KMS-11 (cell line): ENCODE measurements around the gene DTD2.
A peak's percentile ranks its signal among the peaks of the same experiment; 100 is the strongest.
"Not testable (repeated sequence)": the region's sequence is repeated elsewhere in the genome, so short reads cannot be mapped to it uniquely, and the experiment has no call there.

Experiments
- H2AFZ ChIP-seq: fragments of 200-600 bp; sonication (generic); 2 replicates; pipeline ENCODE4 v1.6.1; 2016; ENCODE audit warnings: antibody characterized with exemption, mixed run types, low read depth
- H3K27ac ChIP-seq: fragments of 200-600 bp; sonication (generic); 2 replicates; pipeline ENCODE4 v1.6.1; 2016; ENCODE audit warnings: mild to moderate bottlenecking, mixed run types
- H3K27me3 ChIP-seq: fragments of 200-600 bp; sonication (generic); 2 replicates; pipeline ENCODE4 v1.6.1; 2017; ENCODE audit warnings: mild to moderate bottlenecking, low read depth, mixed run types, moderate library complexity; ENCODE audit not compliant: insufficient read depth
- H3K36me3 ChIP-seq: fragments of 200-600 bp; sonication (generic); 2 replicates; pipeline ENCODE4 v1.6.1; 2017; ENCODE audit warnings: mild to moderate bottlenecking, mixed run types; ENCODE audit not compliant: insufficient read depth
- H3K4me1 ChIP-seq: fragments of 200-600 bp; sonication (generic); 2 replicates; pipeline ENCODE4 v1.6.1; 2016; ENCODE audit warnings: mild to moderate bottlenecking, low read depth, mixed run types; ENCODE audit not compliant: poor library complexity, severe bottlenecking
- H3K4me2 ChIP-seq: fragments of 200-600 bp; sonication (generic); 2 replicates; pipeline ENCODE4 v1.7.0; 2016; ENCODE audit warnings: mild to moderate bottlenecking, mixed run types
- H3K4me3 ChIP-seq: fragments of 200-600 bp; sonication (generic); IDR thresholded peaks from 2 replicates; pipeline ENCODE4 v1.6.1; 2017; ENCODE audit warnings: low read depth, low read length, mixed read lengths; ENCODE audit not compliant: insufficient read depth
- H3K79me2 ChIP-seq: fragments of 200-600 bp; sonication (generic); 2 replicates; pipeline ENCODE4 v1.6.1; 2016; ENCODE audit warnings: low read depth, mixed run types; ENCODE audit not compliant: insufficient read depth
- H3K9ac ChIP-seq: fragments of 200-600 bp; sonication (generic); 2 replicates; pipeline ENCODE4 v1.6.1; 2016; ENCODE audit warnings: mild to moderate bottlenecking, mixed run types
- H4K20me1 ChIP-seq: fragments of 200-600 bp; sonication (generic); 2 replicates; pipeline ENCODE4 v1.6.1; 2016; ENCODE audit warnings: mild to moderate bottlenecking, mixed run types; ENCODE audit not compliant: insufficient read depth
- TF ChIP-seq, protein P1 (sequence below): fragments of 200-600 bp; sonication (generic); conservative IDR thresholded peaks from 2 replicates; pipeline ENCODE4 v1.6.1; 2017; ENCODE audit warnings: low read depth, mild to moderate bottlenecking, antibody characterized with exemption, low read length, moderate library complexity, mixed read lengths

The DTD2 gene

DNA sequence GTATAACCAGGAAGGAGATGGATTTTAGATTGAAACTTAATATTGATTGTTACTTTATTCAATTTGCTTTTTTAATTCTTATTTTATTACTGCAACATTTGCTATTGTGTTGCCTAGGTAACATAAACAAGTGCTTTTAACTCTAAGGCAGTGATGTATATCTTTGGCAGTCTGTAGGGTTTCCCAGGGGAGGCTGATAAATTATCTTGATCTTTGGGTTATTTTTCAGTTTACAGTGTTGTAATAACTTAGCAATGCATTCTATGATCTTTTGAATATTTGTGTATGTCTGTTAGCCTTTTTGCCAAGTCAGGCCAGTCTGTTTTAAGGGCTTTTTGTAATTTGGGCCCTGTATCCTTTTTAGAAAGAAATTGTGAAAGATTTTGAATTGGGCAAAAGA is 7.8 kb upstream of the DTD2 start:
- H3K9ac ChIP-seq = no peak overlapping the region
- no peak overlapping the region for H3K4me3 ChIP-seq
- TF ChIP-seq, protein P1, sequence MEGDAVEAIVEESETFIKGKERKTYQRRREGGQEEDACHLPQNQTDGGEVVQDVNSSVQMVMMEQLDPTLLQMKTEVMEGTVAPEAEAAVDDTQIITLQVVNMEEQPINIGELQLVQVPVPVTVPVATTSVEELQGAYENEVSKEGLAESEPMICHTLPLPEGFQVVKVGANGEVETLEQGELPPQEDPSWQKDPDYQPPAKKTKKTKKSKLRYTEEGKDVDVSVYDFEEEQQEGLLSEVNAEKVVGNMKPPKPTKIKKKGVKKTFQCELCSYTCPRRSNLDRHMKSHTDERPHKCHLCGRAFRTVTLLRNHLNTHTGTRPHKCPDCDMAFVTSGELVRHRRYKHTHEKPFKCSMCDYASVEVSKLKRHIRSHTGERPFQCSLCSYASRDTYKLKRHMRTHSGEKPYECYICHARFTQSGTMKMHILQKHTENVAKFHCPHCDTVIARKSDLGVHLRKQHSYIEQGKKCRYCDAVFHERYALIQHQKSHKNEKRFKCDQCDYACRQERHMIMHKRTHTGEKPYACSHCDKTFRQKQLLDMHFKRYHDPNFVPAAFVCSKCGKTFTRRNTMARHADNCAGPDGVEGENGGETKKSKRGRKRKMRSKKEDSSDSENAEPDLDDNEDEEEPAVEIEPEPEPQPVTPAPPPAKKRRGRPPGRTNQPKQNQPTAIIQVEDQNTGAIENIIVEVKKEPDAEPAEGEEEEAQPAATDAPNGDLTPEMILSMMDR = no peak

DNA sequence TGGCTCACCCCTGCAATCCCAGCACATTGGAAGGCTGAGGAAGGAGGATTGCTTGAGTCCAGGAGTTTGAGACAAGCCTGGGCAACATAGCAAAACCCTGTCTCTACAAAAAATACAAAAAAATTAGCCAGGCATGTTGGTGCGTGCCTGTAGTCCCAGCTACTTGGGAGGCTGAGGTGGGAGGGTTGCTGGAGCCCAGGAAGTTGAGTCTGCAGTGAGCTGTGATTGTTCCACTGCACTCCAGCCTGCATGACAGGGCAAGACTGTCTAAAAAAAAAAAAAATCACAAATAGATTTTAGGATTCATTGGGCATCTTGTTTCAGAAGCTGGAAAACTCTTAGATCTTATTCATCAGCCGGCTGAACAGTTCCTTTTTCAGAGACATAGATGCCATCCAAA is 5.1 kb upstream of the DTD2 start:
- not testable (repeated sequence) for H3K36me3 ChIP-seq, H3K4me2 ChIP-seq, H3K4me3 ChIP-seq, H3K4me1 ChIP-seq, H3K27me3 ChIP-seq, H3K27ac ChIP-seq, H2AFZ ChIP-seq, H4K20me1 ChIP-seq, H3K9ac ChIP-seq, H3K79me2 ChIP-seq

More for the DNA sequence above, 7.8 kb upstream of the DTD2 start:
- Histone ChIP-seq H3K36me3 (no peaks in the 10 kb centered on the region), H2AFZ (no peak overlapping the region), H3K27me3 (no peaks in the 10 kb centered on the region), H4K20me1 (no peaks in the 10 kb centered on the region), H3K27ac (no peak overlapping the region), H3K79me2 (no peaks in the 10 kb centered on the region), H3K4me1 (no peaks in the 10 kb centered on the region), H3K4me2 (no peak overlapping the region)

DNA sequence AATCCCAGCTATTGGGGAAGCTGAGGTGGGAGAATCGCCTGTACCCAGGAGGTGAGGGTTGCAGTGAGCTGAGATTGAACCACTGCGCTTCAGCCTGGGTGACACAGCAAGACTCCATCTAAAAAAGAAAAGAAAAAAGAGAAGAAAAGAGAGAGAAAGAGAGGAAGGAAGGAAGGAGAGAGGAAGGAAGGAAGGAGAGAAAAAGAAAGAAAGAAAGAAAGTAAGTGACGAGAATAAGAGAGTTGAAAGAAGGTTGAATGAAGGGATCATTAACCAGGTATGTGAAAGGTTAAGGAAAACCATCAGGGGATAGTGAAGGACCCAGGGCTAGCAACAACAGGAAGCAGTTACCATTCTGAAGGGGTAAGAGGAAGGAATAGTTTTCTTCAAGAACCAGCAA is 4.2 kb upstream of the DTD2 start:
- TF ChIP-seq, protein P1 = no peak
- Histone ChIP-seq H3K9ac (no peak overlapping the region), H3K27me3 (no peaks in the 10 kb centered on the region), H3K27ac (no peak overlapping the region), H3K79me2 (no peaks in the 10 kb centered on the region), H2AFZ (no peak overlapping the region), H3K4me2 (no peak overlapping the region), H4K20me1 (no peaks in the 10 kb centered on the region), H3K4me3 (no peak overlapping the region), H3K4me1 (no peaks in the 10 kb centered on the region), H3K36me3 (no peaks in the 10 kb centered on the region)

DNA sequence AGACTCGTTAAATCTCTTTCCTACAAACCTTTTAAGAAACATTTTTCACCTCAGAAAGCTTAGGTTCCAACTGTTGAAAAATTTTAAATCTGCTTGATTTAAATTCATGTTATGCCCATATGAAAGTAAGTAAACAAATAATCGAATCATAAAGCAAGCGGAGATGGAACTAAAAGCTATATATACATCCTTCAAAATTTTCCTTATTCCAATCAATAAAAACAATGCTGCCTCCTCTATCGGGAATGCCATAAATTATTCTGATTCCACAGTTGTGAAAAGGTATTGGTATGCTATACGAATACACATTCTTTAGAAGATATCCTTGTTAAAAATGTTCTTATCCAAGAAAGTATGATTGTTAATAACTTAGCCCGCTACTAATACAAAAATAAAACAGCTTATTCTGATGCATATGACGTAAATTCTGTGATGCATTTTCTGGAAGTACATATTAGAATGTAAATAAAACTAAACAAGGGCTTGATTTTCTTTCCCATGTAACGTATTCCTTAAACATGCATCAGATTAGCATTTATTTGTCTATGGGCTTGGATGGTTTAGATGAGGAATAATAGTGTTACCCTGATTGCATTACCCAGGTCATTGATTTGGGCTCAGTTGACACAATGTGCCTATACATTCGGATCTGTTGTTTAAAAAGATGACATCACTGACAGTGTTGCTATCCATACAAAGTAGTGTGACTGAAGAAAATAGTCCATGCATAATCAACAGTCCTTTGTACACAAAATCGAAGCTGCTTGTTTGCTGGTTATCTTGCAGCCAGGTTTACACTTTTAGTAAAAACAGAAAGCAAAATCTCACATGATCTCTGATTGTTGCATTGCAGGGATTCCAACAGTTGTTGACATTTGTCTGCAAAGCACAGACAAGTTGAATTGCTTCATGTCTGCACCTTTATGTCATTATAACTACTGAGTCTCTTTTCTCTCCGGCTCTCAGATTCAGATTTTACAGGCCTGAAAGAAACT is 656 bp upstream of the DTD2 start:
- no peak overlapping the region for H3K27ac ChIP-seq
- no peaks in the 10 kb centered on the region for H4K20me1 ChIP-seq
- peak overlapping the region; percentile 90; the same call in 1 of the 2 replicates for H3K9ac ChIP-seq
- H3K79me2 ChIP-seq = peaks cover 6% of the 10 kb centered on the region; the same call in 1 of the 2 replicates
- H3K27me3 ChIP-seq = no peaks in the 10 kb centered on the region
- H3K4me2 ChIP-seq = peak overlapping the region; percentile 61
- no peaks in the 10 kb centered on the region for H3K4me1 ChIP-seq
- no peak overlapping the region for H3K4me3 ChIP-seq
- TF ChIP-seq, protein P1 = no peak
- H3K36me3 ChIP-seq = no peaks in the 10 kb centered on the region
- H2AFZ ChIP-seq = peak overlapping the region; percentile 88

DNA sequence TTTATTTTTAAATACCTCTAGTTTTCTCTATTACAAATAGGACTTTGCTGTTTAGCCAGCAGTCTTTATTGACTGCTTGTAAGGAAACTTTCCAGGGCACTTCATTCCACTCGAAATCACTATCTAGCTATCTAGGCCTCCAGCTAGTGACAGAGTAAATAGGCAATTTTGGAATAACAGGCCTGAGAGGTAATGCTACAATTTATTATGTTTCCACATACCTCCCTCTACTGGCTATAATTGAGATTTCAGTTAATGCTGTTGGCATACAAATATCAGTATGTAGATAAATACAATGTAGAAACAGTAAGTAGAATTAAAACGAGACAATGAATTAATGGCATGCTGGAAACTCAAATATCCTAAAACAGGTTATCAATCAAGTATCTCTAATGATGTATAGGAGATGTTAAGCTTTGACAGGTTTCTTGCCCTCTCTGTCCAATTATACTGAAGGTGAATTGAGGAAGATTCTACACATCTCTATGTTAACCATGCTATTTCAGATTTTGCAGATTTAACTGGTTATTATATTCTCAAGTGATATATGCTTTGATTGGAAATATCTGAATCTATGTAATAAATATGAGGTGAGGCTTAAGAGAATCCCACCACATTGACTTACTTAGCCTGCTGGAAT is 7.2 kb downstream of the DTD2 start:
- Histone ChIP-seq H3K4me3 (no peak overlapping the region), H3K4me1 (no peaks in the 10 kb centered on the region), H4K20me1 (no peaks in the 10 kb centered on the region), H3K36me3 (no peaks in the 10 kb centered on the region), H3K9ac (no peak overlapping the region), H3K27ac (no peak overlapping the region), H3K79me2 (no peaks in the 10 kb centered on the region), H3K27me3 (no peaks in the 10 kb centered on the region), H3K4me2 (no peak overlapping the region), H2AFZ (no peak overlapping the region)
- TF ChIP-seq, protein P1 = peak; percentile 55
